Measurements from ENCODE around the gene CUX1.
"Not testable (repeated sequence)": the region's sequence is repeated elsewhere in the genome, so short reads cannot be mapped to it uniquely, and the experiment has no call there.

The CUX1 gene

GRCh38 chr7:102008535-102009262, 191.3 kb downstream of the CUX1 start:
- DNase-seq (ENCODE audit: low spot score), result no peak

GRCh38 chr7:102009628-102010027, 192.2 kb downstream of the CUX1 start:
- DNase-seq (ENCODE audit: low spot score), result no peak

GRCh38 chr7:102012112-102012830, 194.8 kb downstream of the CUX1 start:
- not testable (repeated sequence) for DNase-seq (ENCODE audit: low spot score)

- no peak for DNase-seq (ENCODE audit: low spot score)
Measured at GRCh38 chr7:102012941-102013461, 195.6 kb downstream of the CUX1 start.

- no peak for DNase-seq (ENCODE audit: low spot score)
Measured at GRCh38 chr7:102018876-102019275, 201.4 kb downstream of the CUX1 start.

GRCh38 chr7:102019461-102019860, 202.0 kb downstream of the CUX1 start:
- no peak for DNase-seq (ENCODE audit: low spot score)

- DNase-seq (ENCODE audit: low spot score), result no peak
Measured at GRCh38 chr7:102021841-102022618, 204.6 kb downstream of the CUX1 start.

GRCh38 chr7:102024005-102024768, 206.8 kb downstream of the CUX1 start:
- no peak for DNase-seq (ENCODE audit: low spot score)

GRCh38 chr7:102024769-102025391, 207.5 kb downstream of the CUX1 start:
- no peak for DNase-seq (ENCODE audit: low spot score)

GRCh38 chr7:102025777-102026176, 208.4 kb downstream of the CUX1 start:
- not testable (repeated sequence) for DNase-seq (ENCODE audit: low spot score)

GRCh38 chr7:102028206-102028826, 210.9 kb downstream of the CUX1 start:
- no peak for DNase-seq (ENCODE audit: low spot score)

- no peak for DNase-seq (ENCODE audit: low spot score)
Measured at GRCh38 chr7:102029616-102030015, 212.2 kb downstream of the CUX1 start.

GRCh38 chr7:102030696-102031095, 213.3 kb downstream of the CUX1 start:
- no peak for DNase-seq (ENCODE audit: low spot score)

- no peak for DNase-seq (ENCODE audit: low spot score)
Measured at GRCh38 chr7:102036958-102037357, 219.5 kb downstream of the CUX1 start.

- no peak for DNase-seq (ENCODE audit: low spot score)
Measured at GRCh38 chr7:102039706-102040105, 222.3 kb downstream of the CUX1 start.

- DNase-seq (ENCODE audit: low spot score), result no peak
Measured at GRCh38 chr7:102040569-102040968, 223.1 kb downstream of the CUX1 start.

- peak; percentile 51 for DNase-seq (ENCODE audit: low spot score)
Measured at GRCh38 chr7:102042016-102042656, 224.7 kb downstream of the CUX1 start.

GRCh38 chr7:102042796-102043195, 225.4 kb downstream of the CUX1 start:
- not testable (repeated sequence) for DNase-seq (ENCODE audit: low spot score)

GRCh38 chr7:102044641-102044983, 227.2 kb downstream of the CUX1 start:
- DNase-seq (ENCODE audit: low spot score), result no peak

GRCh38 chr7:102044984-102045673, 227.7 kb downstream of the CUX1 start:
- DNase-seq (ENCODE audit: low spot score), result peak; percentile 91
